ENCODE results near the gene RALGAPA1.
A peak's percentile ranks its signal among the peaks of the same experiment; 100 is the strongest.
"Not testable (repeated sequence)": the region's sequence is repeated elsewhere in the genome, so short reads cannot be mapped to it uniquely, and the experiment has no call there.

Gene RALGAPA1

DNA sequence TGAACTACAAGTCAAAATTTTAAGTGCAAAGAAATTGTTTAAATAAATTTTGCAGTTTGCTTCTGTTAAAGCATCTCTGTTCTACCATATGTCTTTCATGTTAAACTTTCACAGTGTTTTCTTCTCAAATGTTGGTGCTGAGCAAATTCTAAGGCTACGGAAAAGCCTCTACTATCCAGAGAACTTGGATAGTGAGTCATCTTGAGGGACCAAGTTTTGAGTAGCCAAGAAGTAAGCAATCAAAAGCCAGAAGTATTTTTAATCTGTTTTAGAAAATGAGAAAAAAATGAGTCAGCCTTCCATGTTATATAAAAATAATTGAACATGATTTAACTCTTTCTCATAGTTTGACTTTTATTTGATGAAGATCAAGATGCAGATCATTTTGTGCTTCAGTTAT lies 20.4 kb upstream of the RALGAPA1 start:
- no peak overlapping the region for H3K4me3 ChIP-seq (ENCODE audit: low read length)
- H3K27me3 ChIP-seq (ENCODE audit: insufficient read depth, low read length): no peaks in the 10 kb centered on the region
- peaks cover 10% of the 10 kb centered on the region for H3K4me1 ChIP-seq (ENCODE audit: insufficient read depth, low read length)
- H3K36me3 ChIP-seq (ENCODE audit: insufficient read depth, low read length): peaks cover 16% of the 10 kb centered on the region
- H2AFZ ChIP-seq (ENCODE audit: low read depth, low read length): no peak overlapping the region
- H3K9me3 ChIP-seq (ENCODE audit: low read length): no peaks in the 10 kb centered on the region

DNA sequence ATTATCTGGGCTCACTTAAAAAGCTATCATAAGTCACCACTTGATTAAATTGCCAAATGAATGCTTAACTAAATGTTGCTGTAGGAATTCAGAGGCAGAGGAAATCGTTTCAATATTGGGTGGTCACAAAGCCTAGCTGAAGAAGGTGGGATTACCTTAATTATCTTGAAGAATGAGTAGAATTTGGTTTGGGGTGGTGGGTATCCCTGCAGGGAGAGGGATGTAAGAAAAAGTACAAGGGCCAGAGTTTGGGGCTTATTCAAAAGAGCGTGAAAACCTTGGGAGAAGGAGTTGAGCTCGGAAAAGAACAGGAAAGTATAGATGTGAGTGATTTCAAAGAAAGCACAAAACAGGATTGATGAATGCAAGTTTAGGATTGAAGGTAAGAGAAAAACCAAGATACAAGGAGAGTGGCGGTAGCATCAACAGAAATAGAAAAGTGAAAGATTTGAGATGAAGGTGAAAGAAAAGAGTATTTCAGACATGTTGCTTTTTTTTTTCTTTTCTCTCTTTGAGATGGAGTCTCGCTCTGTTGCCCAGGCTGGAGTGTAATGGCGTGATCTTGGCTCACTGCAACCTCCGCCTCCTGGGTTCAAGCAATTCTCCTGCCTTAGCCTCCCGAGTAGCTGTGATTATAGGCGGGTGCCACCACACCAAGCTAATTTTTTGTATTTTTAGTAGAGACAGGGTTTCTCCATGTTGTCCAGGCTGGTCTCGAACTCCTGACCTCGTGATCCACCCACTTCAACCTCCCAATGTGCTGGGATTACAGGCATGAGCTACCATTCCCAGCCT lies 18.8 kb upstream of the RALGAPA1 start:
- Histone ChIP-seq H3K27me3 (ENCODE audit: insufficient read depth, low read length) (no peaks in the 10 kb centered on the region), H2AFZ (ENCODE audit: low read depth, low read length) (no peak overlapping the region), H3K4me1 (ENCODE audit: insufficient read depth, low read length) (peaks cover 10% of the 10 kb centered on the region), H3K36me3 (ENCODE audit: insufficient read depth, low read length) (peaks cover 8% of the 10 kb centered on the region), H3K9me3 (ENCODE audit: low read length) (no peaks in the 10 kb centered on the region), H3K4me3 (ENCODE audit: low read length) (peak overlapping the region; percentile 96)

DNA sequence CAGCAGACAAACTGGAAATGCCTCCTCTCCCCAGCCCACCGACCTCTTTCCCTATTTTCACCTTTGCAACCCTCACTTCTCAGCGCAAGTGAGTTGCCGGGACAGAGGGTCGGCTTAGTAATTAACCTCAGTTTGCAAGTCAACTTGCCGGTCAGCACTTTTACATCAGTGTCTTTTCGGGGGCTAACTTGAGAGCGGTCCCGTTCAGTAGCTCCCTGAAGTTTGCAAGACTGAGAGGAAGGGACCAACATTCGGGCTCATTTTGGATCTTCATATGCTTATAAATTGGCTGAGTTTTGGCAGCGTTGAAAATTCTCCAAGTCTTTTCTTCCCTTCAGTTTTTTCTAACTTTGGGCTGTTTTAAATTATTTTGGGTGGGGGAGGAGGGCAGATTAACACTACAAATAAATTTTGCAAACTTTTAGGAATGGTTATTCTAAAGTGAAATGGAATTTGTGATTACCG lies 17.9 kb upstream of the RALGAPA1 start:
- Histone ChIP-seq H3K27me3 (ENCODE audit: insufficient read depth, low read length) (no peaks in the 10 kb centered on the region), H2AFZ (ENCODE audit: low read depth, low read length) (peak overlapping the region; percentile 73), H3K36me3 (ENCODE audit: insufficient read depth, low read length) (peaks cover 5% of the 10 kb centered on the region), H3K9me3 (ENCODE audit: low read length) (no peaks in the 10 kb centered on the region), H3K4me1 (ENCODE audit: insufficient read depth, low read length) (peaks cover 10% of the 10 kb centered on the region), H3K4me3 (ENCODE audit: low read length) (peak overlapping the region; percentile 96)

DNA sequence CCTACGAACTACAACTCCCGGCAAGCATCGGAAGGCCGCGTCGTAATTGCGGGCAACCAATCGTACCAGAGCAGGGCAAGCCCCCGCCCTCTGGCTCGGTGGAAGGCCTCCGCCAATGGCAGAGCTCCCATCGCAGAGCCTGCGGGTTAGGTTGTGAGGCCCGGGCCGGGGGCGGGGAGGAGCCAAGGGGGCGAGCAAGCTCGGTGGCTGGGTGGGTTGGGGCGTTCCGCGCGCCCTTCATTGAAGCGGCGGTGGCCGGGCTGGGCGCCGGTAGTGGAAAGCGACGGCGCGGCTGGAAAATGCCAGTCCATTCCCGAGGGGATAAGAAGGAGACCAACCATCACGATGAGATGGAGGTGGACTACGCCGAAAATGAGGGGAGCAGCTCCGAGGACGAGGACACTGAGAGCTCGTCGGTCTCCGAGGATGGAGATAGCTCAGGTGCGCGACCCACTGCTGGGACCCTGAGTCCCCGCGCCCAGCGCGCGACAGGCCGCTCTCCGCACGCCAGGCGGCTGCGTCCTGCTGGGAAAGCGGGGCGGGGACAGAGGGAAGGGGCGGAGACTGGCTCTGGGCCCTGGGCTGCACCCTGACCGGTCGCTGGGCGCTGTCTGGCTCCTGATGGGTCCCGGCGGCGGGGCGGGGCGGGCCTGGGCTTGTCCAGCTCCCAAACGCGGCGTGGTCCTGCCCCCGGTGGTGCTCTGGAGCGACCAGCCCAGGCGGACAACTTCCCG lies 17.3 kb upstream of the RALGAPA1 start, which contains the start of gene BRMS1L:
BRMS1L (plus strand) TSS at position 121 of the 734 bp plus-strand sequence; CDS start at position 300, 179 bp downstream.
- H3K4me1 ChIP-seq (ENCODE audit: insufficient read depth, low read length): peaks cover 10% of the 10 kb centered on the region
- H3K4me3 ChIP-seq (ENCODE audit: low read length): peak within 1 kb of the TSS; percentile 96
- H2AFZ ChIP-seq (ENCODE audit: low read depth, low read length): peak within 1 kb of the TSS; percentile 79
- no peaks in the 10 kb centered on the region for H3K36me3 ChIP-seq (ENCODE audit: insufficient read depth, low read length)
- no peaks in the 10 kb centered on the region for H3K9me3 ChIP-seq (ENCODE audit: low read length)
- no peaks in the 10 kb centered on the region for H3K27me3 ChIP-seq (ENCODE audit: insufficient read depth, low read length)

DNA sequence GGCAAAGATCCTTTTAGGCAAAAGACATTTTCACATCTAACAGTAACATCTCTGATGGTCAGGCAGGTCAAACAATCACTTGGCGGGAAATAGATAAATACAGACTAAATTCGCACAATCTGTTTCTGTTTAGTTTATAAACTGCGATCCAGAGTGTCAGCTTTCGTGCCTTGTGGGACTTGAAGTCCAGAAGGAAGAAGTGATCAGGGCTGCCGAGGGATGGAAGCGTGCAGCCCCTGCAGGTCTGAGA lies 16.8 kb upstream of the RALGAPA1 start:
- Histone ChIP-seq H3K27me3 (ENCODE audit: insufficient read depth, low read length) (no peaks in the 10 kb centered on the region), H3K4me3 (ENCODE audit: low read length) (peak overlapping the region; percentile 96), H2AFZ (ENCODE audit: low read depth, low read length) (peak overlapping the region; percentile 79), H3K36me3 (ENCODE audit: insufficient read depth, low read length) (no peaks in the 10 kb centered on the region), H3K4me1 (ENCODE audit: insufficient read depth, low read length) (peaks cover 10% of the 10 kb centered on the region), H3K9me3 (ENCODE audit: low read length) (no peaks in the 10 kb centered on the region)

DNA sequence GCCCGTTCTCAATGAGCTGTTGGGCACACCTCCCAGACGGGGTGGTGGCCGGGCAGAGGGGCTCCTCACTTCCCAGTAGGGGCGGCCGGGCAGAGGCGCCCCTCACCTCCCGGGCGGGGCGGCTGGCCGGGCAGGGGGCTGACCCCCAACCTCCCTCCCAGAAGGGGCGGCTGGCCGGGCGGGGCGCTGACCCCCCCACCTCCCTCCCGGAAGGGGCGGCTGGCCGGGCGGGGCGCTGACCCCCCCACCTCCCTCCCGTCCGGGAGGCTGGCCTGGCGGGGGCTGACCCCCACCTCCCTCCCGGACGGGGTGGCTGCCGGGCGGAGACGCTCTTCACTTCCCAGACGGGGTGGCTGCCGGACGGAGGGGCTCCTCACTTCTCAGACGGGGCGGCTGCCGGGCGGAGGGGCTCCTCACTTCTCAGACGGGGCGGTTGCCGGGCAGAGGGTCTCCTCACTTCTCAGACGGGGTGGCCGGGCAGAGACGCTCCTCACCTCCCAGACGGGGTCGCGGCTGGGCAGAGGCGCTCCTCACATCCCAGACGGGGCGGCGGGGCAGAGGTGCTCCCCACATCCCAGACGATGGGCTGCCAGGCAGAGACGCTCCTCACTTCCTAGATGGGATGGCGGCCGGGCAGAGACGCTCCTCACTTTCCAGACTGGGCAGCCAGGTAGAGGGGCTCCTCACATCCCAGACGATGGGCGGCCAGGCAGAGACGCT lies 15.5 kb upstream of the RALGAPA1 start:
- H3K4me1 ChIP-seq (ENCODE audit: insufficient read depth, low read length): peaks cover 10% of the 10 kb centered on the region
- H3K36me3 ChIP-seq (ENCODE audit: insufficient read depth, low read length); H3K4me3 ChIP-seq (ENCODE audit: low read length); H2AFZ ChIP-seq (ENCODE audit: low read depth, low read length); H3K9me3 ChIP-seq (ENCODE audit: low read length); H3K27me3 ChIP-seq (ENCODE audit: insufficient read depth, low read length): not testable (repeated sequence)

DNA sequence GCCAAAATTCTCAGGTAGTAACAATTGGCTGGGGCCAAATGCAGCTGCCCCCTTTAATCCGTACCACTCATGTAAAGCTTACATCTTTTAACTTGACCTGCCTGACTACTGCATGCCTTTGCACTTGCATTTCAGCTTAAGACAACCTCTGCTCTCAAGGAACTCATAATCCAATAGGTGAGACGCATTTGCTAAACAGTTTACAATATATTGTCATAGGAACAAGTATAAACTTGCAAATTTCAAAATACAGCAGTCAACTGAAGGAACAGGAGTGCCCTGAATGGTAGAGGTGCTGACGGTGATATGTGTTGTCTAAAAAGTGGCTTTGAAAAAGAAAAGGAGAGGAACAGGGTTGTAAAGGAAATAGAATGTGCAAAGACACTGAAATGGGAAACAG lies 13.4 kb upstream of the RALGAPA1 start:
- H3K4me3 ChIP-seq (ENCODE audit: low read length): no peak overlapping the region
- H2AFZ ChIP-seq (ENCODE audit: low read depth, low read length): no peak overlapping the region
- no peaks in the 10 kb centered on the region for H3K27me3 ChIP-seq (ENCODE audit: insufficient read depth, low read length)
- no peaks in the 10 kb centered on the region for H3K9me3 ChIP-seq (ENCODE audit: low read length)
- peaks cover 5% of the 10 kb centered on the region for H3K4me1 ChIP-seq (ENCODE audit: insufficient read depth, low read length)
- H3K36me3 ChIP-seq (ENCODE audit: insufficient read depth, low read length): no peaks in the 10 kb centered on the region

DNA sequence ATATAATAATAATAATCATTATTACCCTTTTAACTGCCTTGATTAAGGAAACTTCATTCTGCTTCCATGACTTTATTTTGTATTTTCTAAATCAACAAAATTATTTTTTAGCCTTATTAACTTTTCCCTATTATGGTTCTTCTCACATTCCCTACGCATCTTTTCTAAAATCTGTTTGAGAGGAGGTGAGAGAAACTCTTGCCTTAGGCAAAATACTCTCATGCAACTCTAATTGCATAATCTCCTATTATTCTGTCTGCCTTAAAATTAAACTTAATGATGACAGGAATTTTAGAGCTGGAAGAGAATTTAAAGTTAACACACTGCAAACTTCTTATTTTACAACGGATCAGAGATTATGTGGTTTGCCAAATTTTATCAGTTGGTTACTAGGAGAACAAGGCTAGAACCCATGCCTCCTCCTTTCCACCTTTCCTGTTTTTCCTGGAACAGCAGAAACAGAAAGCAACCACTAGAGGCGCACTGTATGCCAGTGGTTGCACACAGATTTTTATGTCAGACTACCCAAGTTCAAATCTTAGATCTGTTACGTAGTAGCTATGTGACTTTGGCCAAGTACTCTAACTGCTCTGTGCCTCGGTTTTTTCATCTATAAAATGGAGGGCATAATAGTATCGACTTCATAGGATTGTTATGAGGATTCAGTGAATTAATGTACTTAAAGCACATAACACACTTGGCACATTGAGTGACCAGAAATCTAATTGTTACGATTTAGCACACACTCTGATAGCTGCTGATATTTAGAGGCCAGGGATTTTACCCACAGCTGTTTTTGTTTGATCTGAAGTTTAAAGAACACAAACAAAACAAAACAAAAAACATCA lies 12.7 kb upstream of the RALGAPA1 start:
- H3K4me3 ChIP-seq (ENCODE audit: low read length): no peak overlapping the region

DNA sequence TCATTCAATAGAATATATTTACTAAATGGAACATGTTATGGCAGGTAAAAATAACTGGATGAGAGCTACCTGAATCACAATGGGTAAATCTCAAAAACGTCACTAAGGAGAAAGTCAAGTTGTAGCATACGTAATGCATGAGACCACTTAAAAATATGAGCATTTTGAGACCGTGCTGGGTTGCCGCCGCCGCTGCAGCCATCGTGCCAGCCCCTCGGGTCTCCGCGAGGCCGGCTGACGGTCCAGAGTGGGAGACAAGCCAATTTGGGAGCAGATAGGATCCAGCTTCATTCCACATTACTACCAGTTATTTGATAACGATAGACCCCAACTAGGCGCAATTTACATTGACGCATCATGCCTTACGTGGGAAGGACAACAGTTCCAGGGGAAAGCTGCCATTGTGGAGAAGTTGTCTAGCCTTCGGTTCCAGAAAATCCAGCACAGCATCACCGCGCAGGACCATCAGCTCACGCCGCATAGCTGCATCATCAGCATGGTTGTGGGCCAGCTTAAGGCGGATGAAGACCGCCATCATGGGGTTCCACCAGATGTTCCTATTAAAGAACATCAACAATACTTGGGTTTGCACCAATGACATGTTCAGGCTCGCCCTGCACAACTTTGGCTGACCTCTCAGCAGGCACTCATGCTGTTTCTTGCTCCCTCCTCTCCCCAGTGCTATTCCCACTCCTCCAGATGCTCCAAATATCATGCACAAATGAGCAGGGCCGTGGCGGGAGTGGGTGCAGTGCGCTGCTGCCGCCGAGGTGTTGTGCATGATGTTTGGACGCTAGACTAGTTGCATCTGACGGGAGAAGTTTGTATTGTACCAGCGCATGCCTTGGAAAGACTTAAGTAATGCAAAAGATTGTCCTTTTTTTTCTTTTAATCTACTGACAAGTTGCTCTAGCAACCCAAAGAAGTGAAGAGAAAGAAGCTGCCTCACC lies 10.8 kb upstream of the RALGAPA1 start:
- H2AFZ ChIP-seq (ENCODE audit: low read depth, low read length): no peak overlapping the region
- H3K36me3 ChIP-seq (ENCODE audit: insufficient read depth, low read length): no peaks in the 10 kb centered on the region
- no peaks in the 10 kb centered on the region for H3K27me3 ChIP-seq (ENCODE audit: insufficient read depth, low read length)
- H3K4me1 ChIP-seq (ENCODE audit: insufficient read depth, low read length): no peaks in the 10 kb centered on the region
- H3K4me3 ChIP-seq (ENCODE audit: low read length): no peak overlapping the region
- H3K9me3 ChIP-seq (ENCODE audit: low read length): no peaks in the 10 kb centered on the region

More for the DNA sequence above, 12.7 kb upstream of the RALGAPA1 start:
- Histone ChIP-seq H3K27me3 (ENCODE audit: insufficient read depth, low read length) (no peaks in the 10 kb centered on the region), H3K36me3 (ENCODE audit: insufficient read depth, low read length) (no peaks in the 10 kb centered on the region), H3K4me1 (ENCODE audit: insufficient read depth, low read length) (no peaks in the 10 kb centered on the region), H3K9me3 (ENCODE audit: low read length) (no peaks in the 10 kb centered on the region), H2AFZ (ENCODE audit: low read depth, low read length) (no peak overlapping the region)

DNA sequence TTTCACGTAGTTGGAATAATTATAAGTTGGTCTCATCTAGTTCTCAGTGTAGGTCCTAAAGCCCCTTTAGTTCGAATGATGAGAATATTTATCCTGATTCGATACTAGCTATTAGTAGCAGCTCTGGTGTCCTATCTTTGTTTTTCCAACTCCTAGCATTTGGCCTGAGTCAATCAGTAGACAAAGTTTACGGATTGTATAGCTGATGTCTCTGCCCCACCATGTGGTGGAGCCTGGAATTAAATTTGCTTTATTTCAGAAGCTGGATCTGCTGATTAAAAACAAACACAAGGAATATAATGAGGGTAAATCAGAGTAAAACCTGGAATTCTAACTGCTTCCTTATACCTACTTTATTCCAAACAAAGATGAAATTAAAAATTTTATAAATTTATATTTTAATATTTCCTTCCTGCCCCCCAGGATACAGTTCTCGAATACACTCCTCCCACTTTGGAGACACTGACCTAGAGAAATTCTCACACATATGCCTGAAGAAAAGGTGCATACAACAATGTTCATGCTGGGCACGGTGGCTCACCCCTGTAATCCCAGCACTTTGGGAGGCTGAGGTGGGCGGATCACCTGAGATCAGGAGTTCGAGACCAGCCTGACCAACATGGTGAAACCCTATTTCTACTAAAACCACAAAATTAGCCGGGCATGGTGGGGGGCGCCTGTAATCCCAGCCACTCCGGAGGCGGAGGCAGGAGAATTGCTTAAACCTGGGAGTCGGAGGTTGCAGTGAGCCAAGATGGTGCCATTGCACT lies 9.4 kb upstream of the RALGAPA1 start:
- H2AFZ ChIP-seq (ENCODE audit: low read depth, low read length): no peak overlapping the region
- no peaks in the 10 kb centered on the region for H3K27me3 ChIP-seq (ENCODE audit: insufficient read depth, low read length)
- no peaks in the 10 kb centered on the region for H3K4me1 ChIP-seq (ENCODE audit: insufficient read depth, low read length)
- no peaks in the 10 kb centered on the region for H3K36me3 ChIP-seq (ENCODE audit: insufficient read depth, low read length)
- no peak overlapping the region for H3K4me3 ChIP-seq (ENCODE audit: low read length)
- no peaks in the 10 kb centered on the region for H3K9me3 ChIP-seq (ENCODE audit: low read length)

DNA sequence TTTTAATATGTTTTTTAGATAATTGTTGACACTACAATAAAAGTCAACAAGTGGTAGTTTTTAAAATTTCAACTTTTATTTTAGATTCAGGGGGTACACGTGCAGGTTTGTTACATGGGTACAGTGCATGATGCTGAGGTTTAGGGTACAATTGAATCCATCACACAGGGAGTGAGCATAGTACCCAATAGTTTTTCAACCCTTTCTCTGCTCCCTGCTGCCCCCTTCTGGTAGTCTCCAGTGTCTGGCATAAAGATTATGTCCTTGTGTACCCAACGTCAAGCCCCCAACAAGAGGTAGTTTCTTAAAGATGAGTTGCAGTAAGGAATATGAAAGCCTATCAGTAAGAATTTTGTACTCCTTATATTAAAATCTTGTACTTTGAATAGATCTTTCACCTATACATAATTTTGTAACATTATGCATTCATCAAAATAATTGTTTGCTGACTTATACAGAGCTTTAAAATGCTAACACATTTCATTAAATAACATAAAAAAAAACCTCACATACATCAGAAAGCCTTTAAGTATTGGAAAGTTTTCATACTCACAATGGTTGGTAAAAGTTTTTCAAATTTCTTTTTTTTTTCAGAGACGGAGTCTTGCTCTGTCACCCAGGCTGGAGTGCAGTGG lies 5.4 kb upstream of the RALGAPA1 start:
- H3K4me3 ChIP-seq (ENCODE audit: low read length): no peak overlapping the region
- H3K4me1 ChIP-seq (ENCODE audit: insufficient read depth, low read length): no peaks in the 10 kb centered on the region
- H3K9me3 ChIP-seq (ENCODE audit: low read length): no peaks in the 10 kb centered on the region
- no peaks in the 10 kb centered on the region for H3K27me3 ChIP-seq (ENCODE audit: insufficient read depth, low read length)
- no peak overlapping the region for H2AFZ ChIP-seq (ENCODE audit: low read depth, low read length)
- no peaks in the 10 kb centered on the region for H3K36me3 ChIP-seq (ENCODE audit: insufficient read depth, low read length)

Data from neuron (in vitro differentiated cells).